GM18526 (cell line): ENCODE data around the gene NCEH1.

ENCODE experiments used
- POLR2A ChIP-seq: IDR thresholded peaks from 3 replicates; pipeline ENCODE4 v1.6.1; 2011; ENCODE audit not compliant: insufficient read length; ENCODE audit errors: extremely low read depth

The NCEH1 gene

DNA sequence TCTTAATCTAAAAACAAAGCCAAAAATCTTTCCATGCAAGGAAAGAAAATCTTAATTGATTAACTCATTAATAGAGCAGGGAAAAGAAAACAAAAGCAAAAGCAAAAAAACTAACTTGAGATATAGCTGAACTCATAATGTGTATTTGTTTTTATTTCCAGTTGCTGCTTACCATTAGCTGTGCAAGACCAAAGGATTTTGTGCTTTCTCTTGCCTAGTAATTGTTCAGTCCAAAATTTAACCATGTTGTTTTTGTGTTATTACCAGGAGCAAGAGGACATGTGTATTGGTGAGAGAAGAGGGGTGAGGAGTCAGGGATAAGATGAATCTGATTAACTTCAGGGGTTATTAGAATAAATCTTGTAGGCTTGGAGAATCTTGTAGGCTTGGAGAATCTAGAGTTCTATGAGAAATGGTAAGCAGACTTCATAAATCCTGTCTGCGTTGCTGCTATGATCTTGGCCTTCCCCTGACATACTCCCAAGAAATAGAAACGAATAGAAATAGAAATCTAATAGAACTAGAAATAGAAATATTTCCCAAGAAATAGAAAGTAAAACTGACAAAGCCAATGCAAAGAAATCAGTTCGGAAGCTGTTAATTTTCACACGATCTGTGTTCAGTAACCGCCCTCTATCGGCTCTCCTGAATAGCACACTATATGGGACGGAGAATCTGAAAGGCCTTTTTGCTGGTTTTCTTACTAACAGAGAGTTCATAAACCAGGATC lies 115.0 kb downstream of the NCEH1 start:
- TF ChIP-seq POLR2A: no peak

DNA sequence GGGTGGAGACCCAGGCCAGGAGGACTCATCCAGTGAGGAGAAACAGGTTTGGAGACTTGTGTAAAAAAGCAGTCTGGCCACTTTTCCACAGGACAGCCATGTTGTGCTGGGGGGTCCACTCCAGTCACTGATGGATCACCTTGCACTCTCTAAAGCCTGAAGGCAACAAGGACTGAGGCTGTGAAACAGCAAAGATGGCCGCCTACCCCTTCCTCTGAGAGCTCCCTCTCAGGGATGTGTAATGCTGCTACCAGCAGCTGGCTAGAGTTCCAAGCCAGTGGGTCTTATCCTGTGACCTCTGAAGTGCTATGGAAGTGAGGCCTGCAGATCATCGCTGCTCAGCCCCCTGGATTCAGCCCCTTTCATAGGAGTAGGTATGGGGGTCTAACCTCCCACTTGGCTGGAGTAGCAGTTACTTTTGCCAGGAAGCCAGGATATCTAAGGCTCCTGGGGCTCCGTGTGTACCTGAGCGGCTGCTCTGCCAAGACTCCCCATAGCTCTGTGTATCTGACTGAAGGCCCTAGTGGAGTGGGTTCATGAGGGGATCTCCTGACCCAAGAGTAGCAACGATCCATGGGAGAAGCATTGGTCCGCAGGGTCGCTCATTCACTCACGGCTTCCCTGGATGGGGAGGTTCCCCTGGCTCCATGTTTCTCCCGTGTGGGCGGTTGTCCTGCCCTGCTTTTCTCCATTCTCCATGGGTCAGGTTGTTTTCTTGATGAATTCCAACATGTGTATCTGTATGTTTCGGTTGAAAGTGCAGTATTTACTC lies 117.8 kb downstream of the NCEH1 start:
- no peak for TF ChIP-seq POLR2A

DNA sequence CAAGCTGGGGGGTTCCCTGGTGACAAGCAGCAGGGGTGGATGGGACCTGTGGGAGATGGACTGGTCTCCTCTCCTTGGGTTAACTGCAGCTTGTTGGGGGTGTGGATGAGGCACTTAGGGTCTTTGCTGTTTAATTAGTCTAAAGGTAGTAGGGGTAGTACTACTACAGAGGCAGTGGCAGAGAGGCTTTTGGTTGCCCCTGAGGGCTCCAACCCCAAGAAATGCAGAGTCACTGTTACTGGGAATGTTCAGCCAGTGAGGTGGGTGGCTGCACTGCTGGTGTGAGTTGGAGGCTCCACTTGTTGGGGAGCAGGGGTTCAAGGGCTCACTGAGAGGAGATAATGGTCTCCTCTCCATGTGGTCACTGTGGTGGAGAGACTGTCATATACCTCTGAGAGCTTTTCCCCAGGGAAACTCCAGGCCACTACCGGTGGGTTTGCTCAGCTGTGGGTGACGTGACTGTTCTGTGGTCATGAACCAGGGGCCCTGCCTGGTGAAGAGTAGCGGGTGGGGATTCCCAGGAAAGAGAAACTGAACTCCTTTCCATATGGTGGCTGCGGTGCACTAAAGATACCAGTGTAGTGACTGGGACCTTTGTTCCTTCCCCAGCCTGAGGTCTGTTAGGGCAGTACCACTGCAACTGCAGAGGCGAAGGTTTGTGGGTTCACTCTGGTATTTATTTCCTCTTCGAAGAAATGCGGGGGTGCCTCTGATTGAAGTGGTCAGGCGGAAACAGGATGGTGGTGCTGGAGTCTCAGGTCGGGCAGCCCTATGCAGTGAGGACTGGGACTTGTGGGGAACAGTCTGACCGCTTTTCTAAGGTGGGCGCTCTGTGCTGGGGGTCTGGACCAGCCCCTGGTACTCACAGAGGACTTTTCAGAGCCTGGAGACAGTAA lies 118.7 kb downstream of the NCEH1 start:
- TF ChIP-seq POLR2A: peak; percentile 50

DNA sequence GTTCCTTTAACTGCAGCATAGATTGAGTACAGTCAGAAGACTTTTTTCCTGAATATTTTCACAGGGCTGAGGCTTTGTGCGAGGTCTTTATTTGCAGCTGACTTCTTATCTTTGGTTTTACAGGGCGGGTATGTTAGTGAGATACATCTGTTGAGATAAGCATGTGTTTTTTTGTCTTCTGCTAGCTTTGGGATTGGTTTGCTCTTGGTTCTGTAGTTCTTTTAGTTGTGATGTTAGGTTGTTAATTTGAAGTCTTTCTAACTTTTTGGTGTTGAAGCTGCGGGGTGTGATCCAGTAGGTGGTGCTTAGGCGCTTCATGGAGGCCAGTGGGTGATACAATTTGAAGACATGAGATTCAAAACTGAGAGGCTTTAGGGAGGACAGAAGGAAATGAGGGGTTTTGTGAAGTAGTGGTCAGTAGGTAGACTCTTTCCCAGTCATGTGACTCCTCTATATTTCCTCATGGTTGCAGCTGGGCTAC lies 119.7 kb downstream of the NCEH1 start:
- TF ChIP-seq POLR2A: no peak

DNA sequence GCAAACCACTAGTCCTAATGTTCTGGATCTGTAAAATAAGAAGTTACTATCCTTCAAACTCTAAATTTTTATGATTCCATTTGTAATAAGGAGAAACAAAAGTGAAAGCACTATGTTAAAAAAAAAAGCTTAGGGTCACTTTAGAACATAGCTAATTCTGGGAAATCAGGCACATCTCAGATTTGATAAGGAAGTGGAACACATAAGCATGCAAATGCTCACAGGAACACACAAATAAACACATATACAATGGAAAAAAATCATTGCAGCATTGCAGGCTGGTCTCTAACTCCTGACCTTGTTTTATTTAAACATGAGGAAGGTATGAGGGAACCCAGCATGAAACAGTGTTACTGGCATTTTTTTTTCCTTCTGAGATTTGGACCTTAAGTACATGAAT lies 124.4 kb downstream of the NCEH1 start:
- no peak for TF ChIP-seq POLR2A

DNA sequence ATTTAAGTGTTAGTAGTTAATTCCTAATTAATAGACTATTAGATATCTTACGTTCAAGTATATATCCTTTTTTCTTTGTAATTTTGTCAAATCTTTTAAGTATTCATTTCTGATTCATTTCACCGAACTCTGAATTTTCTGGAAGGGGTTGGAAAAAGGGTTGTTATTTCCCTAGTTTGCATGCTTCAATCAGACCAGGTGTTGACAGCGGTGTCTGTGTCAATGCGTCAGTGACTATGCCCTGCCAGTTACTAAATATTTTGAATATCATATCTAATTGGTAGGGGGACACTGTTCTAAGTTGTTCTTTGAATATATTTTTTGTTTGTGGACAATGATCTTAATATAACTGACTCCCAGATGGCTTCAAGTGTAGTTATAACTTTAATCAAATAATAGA lies 124.9 kb downstream of the NCEH1 start:
- no peak for TF ChIP-seq POLR2A

DNA sequence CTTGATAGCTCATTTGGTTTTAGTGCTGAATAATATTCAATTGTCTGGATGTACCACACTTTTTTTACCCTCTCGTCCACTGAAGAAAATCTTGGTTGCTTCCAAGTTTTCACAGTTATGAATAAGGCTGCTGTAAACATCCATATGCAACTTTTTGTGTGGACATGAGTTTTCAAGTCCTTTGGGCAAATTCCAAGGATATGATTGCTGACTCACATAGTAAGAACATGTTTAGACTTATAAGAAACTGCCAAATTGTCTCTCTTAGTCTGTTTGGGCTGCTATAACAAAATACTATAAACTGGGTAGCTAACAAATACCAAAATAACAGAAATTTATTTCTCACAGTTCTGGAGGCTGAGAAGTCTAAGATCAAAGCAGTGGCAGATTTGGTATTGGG lies 128.2 kb downstream of the NCEH1 start:
- TF ChIP-seq POLR2A: no peak

DNA sequence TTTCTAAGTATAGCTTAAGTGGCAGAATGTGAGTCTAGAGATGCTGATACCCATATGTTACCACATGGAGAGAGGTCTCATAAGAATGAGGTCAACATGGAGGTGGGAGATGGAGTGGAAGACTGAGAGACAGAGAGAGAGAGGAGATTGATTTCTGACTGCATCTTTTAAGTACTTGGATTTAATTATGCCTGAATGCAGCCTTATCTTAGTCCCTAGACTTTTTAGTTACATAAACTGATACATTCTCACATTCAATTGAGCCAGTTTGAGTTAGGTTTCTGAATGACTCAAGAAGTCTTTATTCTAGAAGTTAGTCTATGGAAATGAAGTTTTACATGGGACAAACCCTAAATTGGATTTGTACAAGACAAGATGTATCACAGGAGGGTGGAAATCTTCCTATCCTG lies 129.1 kb downstream of the NCEH1 start:
- TF ChIP-seq POLR2A: no peak

DNA sequence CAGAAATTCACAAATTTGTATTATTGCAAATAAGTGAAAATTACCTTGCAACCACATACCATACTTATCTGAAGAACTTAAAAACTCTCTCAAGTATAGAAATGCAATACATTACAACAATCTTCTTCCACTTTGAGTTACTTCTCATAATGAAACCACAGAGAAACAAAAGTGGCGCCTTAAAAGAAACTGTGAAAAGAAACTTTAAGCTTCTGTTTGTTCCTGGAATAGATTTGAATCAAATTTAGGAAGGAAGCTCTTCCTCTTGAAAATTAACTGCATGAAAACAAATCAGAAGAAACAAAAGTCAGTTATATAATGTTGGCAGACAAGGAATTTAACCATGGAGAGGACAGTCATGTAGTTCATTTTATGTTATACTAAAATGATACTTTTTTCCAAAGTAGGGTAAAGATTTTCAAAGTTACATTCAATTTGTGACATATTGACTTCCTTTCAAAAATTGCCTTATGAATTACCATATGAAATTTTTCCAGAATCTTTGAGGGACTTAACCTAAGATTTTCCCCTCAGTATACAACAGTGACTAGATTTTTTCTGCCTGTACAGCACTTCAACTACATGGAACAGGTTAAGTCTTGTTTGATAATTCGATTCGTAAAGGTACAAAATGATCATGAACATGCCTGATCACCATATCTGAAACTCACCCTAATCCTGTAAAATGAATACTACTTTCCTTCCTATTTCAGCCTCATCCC lies 130.0 kb downstream of the NCEH1 start:
- TF ChIP-seq POLR2A: no peak
